HepG2 (cell line): ENCODE results near the gene CALN1.

Experiments used
- AGO2 ChIP-seq: fragments of 200-400 bp; formaldehyde crosslinking; optimal IDR thresholded peaks from 2 replicates; pipeline ENCODE3; 2017; ENCODE audit warnings: mild to moderate bottlenecking, low read depth, low read length, moderate library complexity
- EP300 ChIP-seq, 3 experiments: sonication (generic) in 1 of 3; formaldehyde crosslinking in 1 of 3; IDR thresholded peaks; 2 replicates each; pipeline versions ENCODE4 v1.5.1 to v1.6.1; 2011 to 2020; ENCODE audit warnings: low read depth in 2 of 3, low read length in 2 of 3, borderline replicate concordance in 1 of 3, improper control_type of control experiment in 1 of 3, mild to moderate bottlenecking in 1 of 3, missing genetic modification reagents in 1 of 3, moderate library complexity in 1 of 3
- HNRNPUL1 ChIP-seq: fragments of 200-400 bp; formaldehyde crosslinking; IDR thresholded peaks from 2 replicates; pipeline ENCODE4 v1.6.1; 2017; ENCODE audit warnings: low read depth, mild to moderate bottlenecking, low read length, moderate library complexity
- HOXA7 ChIP-seq: sonication (generic); formaldehyde crosslinking; IDR thresholded peaks from 2 replicates; pipeline ENCODE4 v1.8.1; 2022; ENCODE audit warnings: mild to moderate bottlenecking, missing genetic modification reagents, moderate library complexity
- PHF8 ChIP-seq: sonication (generic); formaldehyde crosslinking; IDR thresholded peaks from 2 replicates; pipeline ENCODE4 v1.5.0; 2020; ENCODE audit warnings: missing genetic modification reagents
- POLR2AphosphoS5 ChIP-seq: IDR thresholded peaks from 2 replicates; pipeline ENCODE4 v1.6.1; 2012; ENCODE audit warnings: low read depth, low read length
- ZNF543 ChIP-seq: sonication (generic); formaldehyde crosslinking; IDR thresholded peaks from 2 replicates; pipeline ENCODE4 v1.4.0; 2020; ENCODE audit warnings: mild to moderate bottlenecking, missing genetic modification reagents
- ZNF558 ChIP-seq: sonication (generic); formaldehyde crosslinking; IDR thresholded peaks from 2 replicates; pipeline ENCODE4 v1.9.0; 2022; ENCODE audit warnings: mild to moderate bottlenecking, missing genetic modification reagents, borderline replicate concordance
- ZNF780A ChIP-seq: sonication (generic); formaldehyde crosslinking; IDR thresholded peaks from 2 replicates; pipeline ENCODE4 v1.8.0; 2022; ENCODE audit warnings: mild to moderate bottlenecking, missing genetic modification reagents, moderate library complexity
- TF ChIP-seq, protein P1 (sequence below): IDR thresholded peaks from 2 replicates; pipeline ENCODE4 v1.6.1; 2012; ENCODE audit warnings: low read length, improper control_type of control experiment
- TF ChIP-seq, protein P2 (sequence below): sonication (generic); formaldehyde crosslinking; IDR thresholded peaks from 2 replicates; pipeline ENCODE4 v1.5.0; 2020; ENCODE audit warnings: mild to moderate bottlenecking, missing genetic modification reagents, moderate library complexity
- TF ChIP-seq, protein P3 (sequence below): sonication (generic); formaldehyde crosslinking; IDR thresholded peaks from 2 replicates; pipeline ENCODE4 v1.4.0; 2020; ENCODE audit warnings: missing genetic modification reagents, mild to moderate bottlenecking, borderline replicate concordance
- TF ChIP-seq, protein P4 (sequence below): sonication (generic); formaldehyde crosslinking; IDR thresholded peaks from 2 replicates; pipeline ENCODE4 v1.4.0; 2020; ENCODE audit warnings: missing genetic modification reagents, mild to moderate bottlenecking, borderline replicate concordance

DNA sequence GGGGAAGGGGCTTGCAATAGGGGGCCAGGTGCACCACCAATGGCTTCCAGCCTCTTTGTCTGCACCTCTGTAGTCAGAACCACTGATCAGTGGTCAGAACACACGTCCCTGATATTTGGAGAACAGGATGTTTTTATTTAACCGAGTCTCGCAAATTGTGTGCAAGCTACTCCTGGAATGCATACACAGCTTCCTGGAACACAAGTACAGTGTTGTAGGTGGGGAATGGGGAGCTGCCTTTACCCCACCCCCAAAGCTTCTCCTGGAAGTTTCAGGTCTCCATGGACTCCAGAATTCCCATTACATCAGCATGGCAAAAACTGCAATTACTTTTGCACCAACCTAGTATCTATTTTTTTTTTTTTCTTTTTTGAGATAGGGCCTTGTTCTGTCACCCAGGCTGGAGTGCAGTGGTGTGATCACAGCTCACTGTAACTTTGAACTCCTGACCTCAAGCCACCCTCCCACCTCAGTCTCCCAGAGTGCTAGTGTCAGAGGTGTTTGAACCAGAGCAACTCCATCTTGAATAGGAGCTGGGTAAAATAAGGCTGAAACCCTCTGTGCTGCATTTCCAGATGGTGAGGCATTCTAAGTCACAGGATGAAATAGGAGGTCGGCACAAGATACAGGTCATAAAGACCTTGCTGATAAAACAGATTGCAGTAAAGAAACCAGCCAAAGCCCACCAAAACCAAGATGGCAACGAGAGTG, 374.0 kb downstream of the CALN1 start:
- no peak for TF ChIP-seq EP300 (IDR thresholded peaks at IDR 0.05; ENCODE audit: low read depth in 2 of 2, low read length in 2 of 2)
- no peak for TF ChIP-seq EP300 (CRISPR knock-in tag; IDR thresholded peaks at IDR 0.05; ENCODE audit: borderline replicate concordance)
- no peak for TF ChIP-seq PHF8
- no peak for TF ChIP-seq ZNF780A (CRISPR knock-in tag)
- no peak for TF ChIP-seq HNRNPUL1
- TF ChIP-seq, protein P1, sequence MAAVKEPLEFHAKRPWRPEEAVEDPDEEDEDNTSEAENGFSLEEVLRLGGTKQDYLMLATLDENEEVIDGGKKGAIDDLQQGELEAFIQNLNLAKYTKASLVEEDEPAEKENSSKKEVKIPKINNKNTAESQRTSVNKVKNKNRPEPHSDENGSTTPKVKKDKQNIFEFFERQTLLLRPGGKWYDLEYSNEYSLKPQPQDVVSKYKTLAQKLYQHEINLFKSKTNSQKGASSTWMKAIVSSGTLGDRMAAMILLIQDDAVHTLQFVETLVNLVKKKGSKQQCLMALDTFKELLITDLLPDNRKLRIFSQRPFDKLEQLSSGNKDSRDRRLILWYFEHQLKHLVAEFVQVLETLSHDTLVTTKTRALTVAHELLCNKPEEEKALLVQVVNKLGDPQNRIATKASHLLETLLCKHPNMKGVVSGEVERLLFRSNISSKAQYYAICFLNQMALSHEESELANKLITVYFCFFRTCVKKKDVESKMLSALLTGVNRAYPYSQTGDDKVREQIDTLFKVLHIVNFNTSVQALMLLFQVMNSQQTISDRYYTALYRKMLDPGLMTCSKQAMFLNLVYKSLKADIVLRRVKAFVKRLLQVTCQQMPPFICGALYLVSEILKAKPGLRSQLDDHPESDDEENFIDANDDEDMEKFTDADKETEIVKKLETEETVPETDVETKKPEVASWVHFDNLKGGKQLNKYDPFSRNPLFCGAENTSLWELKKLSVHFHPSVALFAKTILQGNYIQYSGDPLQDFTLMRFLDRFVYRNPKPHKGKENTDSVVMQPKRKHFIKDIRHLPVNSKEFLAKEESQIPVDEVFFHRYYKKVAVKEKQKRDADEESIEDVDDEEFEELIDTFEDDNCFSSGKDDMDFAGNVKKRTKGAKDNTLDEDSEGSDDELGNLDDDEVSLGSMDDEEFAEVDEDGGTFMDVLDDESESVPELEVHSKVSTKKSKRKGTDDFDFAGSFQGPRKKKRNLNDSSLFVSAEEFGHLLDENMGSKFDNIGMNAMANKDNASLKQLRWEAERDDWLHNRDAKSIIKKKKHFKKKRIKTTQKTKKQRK, result no peak
- TF ChIP-seq, protein P2, sequence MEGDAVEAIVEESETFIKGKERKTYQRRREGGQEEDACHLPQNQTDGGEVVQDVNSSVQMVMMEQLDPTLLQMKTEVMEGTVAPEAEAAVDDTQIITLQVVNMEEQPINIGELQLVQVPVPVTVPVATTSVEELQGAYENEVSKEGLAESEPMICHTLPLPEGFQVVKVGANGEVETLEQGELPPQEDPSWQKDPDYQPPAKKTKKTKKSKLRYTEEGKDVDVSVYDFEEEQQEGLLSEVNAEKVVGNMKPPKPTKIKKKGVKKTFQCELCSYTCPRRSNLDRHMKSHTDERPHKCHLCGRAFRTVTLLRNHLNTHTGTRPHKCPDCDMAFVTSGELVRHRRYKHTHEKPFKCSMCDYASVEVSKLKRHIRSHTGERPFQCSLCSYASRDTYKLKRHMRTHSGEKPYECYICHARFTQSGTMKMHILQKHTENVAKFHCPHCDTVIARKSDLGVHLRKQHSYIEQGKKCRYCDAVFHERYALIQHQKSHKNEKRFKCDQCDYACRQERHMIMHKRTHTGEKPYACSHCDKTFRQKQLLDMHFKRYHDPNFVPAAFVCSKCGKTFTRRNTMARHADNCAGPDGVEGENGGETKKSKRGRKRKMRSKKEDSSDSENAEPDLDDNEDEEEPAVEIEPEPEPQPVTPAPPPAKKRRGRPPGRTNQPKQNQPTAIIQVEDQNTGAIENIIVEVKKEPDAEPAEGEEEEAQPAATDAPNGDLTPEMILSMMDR (CRISPR knock-in tag), result no peak
- TF ChIP-seq, protein P3, sequence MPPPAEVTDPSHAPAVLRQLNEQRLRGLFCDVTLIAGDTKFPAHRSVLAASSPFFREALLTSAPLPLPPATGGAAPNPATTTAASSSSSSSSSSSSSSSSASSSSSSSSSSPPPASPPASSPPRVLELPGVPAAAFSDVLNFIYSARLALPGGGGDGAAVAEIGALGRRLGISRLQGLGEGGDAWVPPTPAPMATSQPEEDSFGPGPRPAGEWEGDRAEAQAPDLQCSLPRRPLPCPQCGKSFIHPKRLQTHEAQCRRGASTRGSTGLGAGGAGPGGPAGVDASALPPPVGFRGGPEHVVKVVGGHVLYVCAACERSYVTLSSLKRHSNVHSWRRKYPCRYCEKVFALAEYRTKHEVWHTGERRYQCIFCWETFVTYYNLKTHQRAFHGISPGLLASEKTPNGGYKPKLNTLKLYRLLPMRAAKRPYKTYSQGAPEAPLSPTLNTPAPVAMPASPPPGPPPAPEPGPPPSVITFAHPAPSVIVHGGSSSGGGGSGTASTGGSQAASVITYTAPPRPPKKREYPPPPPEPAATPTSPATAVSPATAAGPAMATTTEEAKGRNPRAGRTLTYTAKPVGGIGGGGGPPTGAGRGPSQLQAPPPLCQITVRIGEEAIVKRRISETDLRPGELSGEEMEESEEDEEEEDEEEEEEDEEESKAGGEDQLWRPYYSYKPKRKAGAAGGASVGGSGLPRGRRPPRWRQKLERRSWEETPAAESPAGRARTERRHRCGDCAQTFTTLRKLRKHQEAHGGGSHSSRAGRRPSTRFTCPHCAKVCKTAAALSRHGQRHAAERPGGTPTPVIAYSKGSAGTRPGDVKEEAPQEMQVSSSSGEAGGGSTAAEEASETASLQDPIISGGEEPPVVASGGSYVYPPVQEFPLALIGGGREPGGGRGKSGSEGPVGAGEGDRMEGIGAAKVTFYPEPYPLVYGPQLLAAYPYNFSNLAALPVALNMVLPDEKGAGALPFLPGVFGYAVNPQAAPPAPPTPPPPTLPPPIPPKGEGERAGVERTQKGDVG (CRISPR knock-in tag), result no peak
- no peak for TF ChIP-seq HOXA7
- no peak for TF ChIP-seq AGO2
- TF ChIP-seq ZNF558 (CRISPR knock-in tag), result no peak
- TF ChIP-seq POLR2AphosphoS5, result no peak
- TF ChIP-seq, protein P4, sequence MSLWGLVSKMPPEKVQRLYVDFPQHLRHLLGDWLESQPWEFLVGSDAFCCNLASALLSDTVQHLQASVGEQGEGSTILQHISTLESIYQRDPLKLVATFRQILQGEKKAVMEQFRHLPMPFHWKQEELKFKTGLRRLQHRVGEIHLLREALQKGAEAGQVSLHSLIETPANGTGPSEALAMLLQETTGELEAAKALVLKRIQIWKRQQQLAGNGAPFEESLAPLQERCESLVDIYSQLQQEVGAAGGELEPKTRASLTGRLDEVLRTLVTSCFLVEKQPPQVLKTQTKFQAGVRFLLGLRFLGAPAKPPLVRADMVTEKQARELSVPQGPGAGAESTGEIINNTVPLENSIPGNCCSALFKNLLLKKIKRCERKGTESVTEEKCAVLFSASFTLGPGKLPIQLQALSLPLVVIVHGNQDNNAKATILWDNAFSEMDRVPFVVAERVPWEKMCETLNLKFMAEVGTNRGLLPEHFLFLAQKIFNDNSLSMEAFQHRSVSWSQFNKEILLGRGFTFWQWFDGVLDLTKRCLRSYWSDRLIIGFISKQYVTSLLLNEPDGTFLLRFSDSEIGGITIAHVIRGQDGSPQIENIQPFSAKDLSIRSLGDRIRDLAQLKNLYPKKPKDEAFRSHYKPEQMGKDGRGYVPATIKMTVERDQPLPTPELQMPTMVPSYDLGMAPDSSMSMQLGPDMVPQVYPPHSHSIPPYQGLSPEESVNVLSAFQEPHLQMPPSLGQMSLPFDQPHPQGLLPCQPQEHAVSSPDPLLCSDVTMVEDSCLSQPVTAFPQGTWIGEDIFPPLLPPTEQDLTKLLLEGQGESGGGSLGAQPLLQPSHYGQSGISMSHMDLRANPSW (CRISPR knock-in tag), result no peak
- TF ChIP-seq ZNF543 (CRISPR knock-in tag), result no peak
